Stomach (tissue), 4 donors: ENCODE measurements around the gene CBLC.

Experiments used
- CTCF ChIP-seq, 7 experiments: fragments of 450-650 bp in 4 of 7; fragments of 200-600 bp in 3 of 7; sonication (generic) in 3 of 7; IDR thresholded peaks; one replicate each; pipeline ENCODE4 v1.5.1; 2016 to 2019; ENCODE audit warnings: antibody characterized with exemption in 7 of 7, control low read depth in 2 of 7, mild to moderate bottlenecking in 1 of 7
- POLR2A ChIP-seq, 4 donors: fragments of 450-650 bp; IDR thresholded peaks; one replicate each; pipeline ENCODE4 v1.6.1; 2016; ENCODE audit warnings: antibody characterized with exemption in 4 of 4, control low read depth in 2 of 4, mild to moderate bottlenecking in 1 of 4, moderate library complexity in 1 of 4
- POLR2AphosphoS5 ChIP-seq, 3 donors: sonication (generic); formaldehyde crosslinking; IDR thresholded peaks; one replicate each; pipeline ENCODE4 v1.6.1; 2016; ENCODE audit warnings: antibody characterized with exemption in 3 of 3

DNA sequence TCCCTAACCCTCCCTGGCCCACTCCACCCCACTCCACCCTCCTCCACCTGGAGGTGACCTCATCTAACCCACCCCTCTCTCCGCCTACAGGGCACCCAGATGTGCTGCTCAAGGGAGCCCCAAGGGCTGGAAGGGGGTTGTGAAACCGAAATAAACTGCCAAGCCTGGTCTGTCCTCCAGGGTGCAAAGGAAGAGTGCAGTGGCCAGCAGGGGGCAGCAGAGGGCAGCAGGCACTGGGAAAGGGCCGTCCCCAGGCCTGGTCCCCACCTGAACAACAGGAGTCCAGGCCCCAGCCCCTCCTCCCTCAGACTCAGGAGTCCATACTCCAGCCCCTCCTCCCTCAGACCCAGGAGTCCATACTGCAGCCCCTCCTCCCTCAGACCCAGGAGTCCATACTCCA, 22.8 kb downstream of the CBLC start:
- TF ChIP-seq POLR2AphosphoS5 (IDR thresholded peaks at IDR 0.05) (peak in 1 of 3 donors; percentile 35), CTCF (IDR thresholded peaks at IDR 0.05) (peak in 5 of 7 experiments; percentile 86 to 96 (median 94)), POLR2A (IDR thresholded peaks at IDR 0.05) (no peak)
